LNCaP clone FGC (cell line): Measurements from ENCODE around the gene ACTBL2.

ENCODE experiments used
- DNase-seq: peaks from one replicate; pipeline ENCODE4 v3.0.0-alpha.2; 2011; ENCODE audit warnings: low read depth
- H3K4me3 ChIP-seq: 2 replicates; pipeline ENCODE4 v1.5.1; 2011; ENCODE audit warnings: mild to moderate bottlenecking, low read depth, low read length, control low read depth
- TF ChIP-seq, protein P1 (sequence below): IDR thresholded peaks from 2 replicates; pipeline ENCODE4 v1.5.1; 2012; ENCODE audit warnings: mild to moderate bottlenecking; ENCODE audit not compliant: control insufficient read depth, insufficient read depth; ENCODE audit errors: extremely low read depth

ACTBL2 gene

GRCh38 chr5:57455511-57456455 is 26.8 kb downstream of the ACTBL2 start:
- TF ChIP-seq, protein P1, sequence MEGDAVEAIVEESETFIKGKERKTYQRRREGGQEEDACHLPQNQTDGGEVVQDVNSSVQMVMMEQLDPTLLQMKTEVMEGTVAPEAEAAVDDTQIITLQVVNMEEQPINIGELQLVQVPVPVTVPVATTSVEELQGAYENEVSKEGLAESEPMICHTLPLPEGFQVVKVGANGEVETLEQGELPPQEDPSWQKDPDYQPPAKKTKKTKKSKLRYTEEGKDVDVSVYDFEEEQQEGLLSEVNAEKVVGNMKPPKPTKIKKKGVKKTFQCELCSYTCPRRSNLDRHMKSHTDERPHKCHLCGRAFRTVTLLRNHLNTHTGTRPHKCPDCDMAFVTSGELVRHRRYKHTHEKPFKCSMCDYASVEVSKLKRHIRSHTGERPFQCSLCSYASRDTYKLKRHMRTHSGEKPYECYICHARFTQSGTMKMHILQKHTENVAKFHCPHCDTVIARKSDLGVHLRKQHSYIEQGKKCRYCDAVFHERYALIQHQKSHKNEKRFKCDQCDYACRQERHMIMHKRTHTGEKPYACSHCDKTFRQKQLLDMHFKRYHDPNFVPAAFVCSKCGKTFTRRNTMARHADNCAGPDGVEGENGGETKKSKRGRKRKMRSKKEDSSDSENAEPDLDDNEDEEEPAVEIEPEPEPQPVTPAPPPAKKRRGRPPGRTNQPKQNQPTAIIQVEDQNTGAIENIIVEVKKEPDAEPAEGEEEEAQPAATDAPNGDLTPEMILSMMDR = no peak
- H3K4me3 ChIP-seq = no peak overlapping the region
- no peak for DNase-seq

DNA sequence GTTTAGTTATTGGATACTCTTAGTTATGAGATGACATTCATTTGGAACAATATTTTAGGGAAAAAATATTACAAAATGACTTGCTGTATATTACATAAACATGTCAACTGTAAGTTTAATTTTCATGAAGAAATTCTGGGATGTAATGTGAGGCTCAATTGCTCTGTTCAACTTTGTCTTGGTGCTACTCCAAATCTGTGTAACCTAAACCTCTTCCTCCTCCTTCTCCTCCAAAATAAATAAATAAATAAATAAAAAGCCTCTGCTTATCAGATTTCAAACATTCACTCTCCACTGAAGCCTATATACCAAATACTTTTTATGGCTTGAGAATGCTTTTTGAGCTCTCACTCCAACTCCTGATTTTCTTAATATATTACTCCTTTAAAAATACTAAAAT is 27.7 kb downstream of the ACTBL2 start:
- no peak overlapping the region for H3K4me3 ChIP-seq
- no peak for DNase-seq
- TF ChIP-seq, protein P1 = no peak

GRCh38 chr5:57453728-57454127 is 28.9 kb downstream of the ACTBL2 start:
- no peak overlapping the region for H3K4me3 ChIP-seq
- DNase-seq = no peak
- TF ChIP-seq, protein P1 = no peak

- DNase-seq = no peak
- TF ChIP-seq, protein P1 = no peak
- no peak overlapping the region for H3K4me3 ChIP-seq
Measured at GRCh38 chr5:57452885-57453284, 29.7 kb downstream of the ACTBL2 start.

DNA sequence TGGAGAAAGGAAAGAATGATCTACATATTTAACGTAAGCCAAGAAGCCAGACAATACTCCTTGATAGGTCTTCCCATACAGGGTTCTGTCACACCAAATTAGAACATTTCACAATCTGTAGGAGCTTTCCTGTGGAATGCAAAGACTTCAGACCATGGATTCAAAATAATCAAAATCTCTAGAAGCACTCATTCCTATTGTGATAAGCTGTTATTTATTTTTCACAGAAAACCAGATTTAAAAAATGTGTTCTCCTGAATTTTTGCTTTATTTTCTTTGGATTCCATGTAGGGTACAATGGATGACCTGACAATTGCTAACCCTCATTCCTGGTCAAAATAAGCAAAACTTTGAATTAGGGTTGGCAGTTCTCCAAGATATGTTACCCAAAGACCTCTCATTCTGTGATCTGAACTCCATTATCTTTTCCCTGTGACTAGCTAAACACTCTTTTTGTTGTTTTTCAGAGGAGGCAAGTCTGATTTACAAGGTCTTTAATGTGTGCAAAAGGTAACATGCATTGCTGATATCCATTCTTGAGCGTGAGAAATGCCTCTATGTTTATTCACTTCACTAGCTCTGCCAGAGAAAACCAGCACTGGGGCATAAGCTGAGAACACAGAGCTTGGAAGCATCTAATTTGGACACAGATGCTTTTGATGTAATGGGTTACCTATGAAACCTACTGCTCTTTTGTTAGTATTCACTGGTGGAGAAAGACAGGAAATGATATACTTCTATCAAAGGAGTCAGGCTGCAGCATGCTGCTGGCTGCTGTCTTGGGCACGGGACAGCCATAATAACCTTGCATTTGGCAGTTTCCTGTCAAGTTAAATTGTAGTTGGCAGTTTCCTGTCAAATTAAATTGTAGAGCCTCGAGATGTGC is 31.4 kb downstream of the ACTBL2 start:
- TF ChIP-seq, protein P1 = no peak
- DNase-seq = no peak

GRCh38 chr5:57448751-57449150 is 33.9 kb downstream of the ACTBL2 start:
- TF ChIP-seq, protein P1 = no peak
- no peak overlapping the region for H3K4me3 ChIP-seq
- DNase-seq = no peak

More for the DNA sequence above, 31.4 kb downstream of the ACTBL2 start:
- no peak overlapping the region for H3K4me3 ChIP-seq
